HG02678 (cell line): ENCODE data around the gene CDKL5.

Source experiments
- ATAC-seq: cut with Tn5 transposase; IDR thresholded peaks from one replicate; pipeline ENCODE4 v1.9.1; 2021; ENCODE audit warnings: mild to moderate bottlenecking, moderate library complexity; ENCODE audit not compliant: unreplicated experiment

CDKL5 gene

DNA sequence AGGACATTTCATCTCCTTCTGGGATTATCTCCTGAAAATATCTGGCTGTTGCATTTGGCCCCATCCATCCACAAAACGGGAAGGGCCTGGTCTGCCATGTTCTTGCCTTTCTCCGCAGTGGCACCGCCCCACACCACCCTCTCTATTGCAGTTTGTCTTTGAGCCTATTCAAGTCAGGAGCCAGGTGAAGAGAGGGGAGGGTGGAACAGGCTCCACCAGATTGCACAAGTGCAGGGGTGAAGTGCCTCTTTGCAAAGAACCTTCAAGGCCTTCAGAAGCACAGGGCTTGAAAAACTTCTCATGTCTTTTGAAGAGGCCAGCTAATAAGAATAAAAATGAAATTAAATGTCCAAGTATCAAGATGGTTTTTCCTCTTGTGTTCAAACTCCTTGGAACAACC is 217.8 kb downstream of the CDKL5 start:
- no peak for ATAC-seq

DNA sequence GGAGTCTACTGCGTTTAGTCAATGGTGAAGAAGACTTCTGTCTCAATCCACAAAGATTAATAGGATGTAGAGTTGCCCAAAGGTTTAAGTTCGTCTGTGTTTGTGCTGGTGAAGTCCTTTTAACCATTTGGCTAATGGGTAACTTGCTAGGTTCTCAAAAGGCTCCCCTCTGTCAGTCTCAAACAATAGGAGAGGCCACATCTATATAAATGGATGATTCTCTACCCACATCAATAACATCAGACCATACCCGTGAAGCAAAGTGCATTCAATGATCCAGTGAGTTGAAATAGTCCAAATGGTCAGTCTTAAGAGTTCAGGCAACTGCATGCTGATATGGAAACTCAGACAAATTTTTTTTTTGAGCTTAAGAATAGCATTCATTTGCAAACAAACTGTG is 218.4 kb downstream of the CDKL5 start:
- ATAC-seq = no peak

DNA sequence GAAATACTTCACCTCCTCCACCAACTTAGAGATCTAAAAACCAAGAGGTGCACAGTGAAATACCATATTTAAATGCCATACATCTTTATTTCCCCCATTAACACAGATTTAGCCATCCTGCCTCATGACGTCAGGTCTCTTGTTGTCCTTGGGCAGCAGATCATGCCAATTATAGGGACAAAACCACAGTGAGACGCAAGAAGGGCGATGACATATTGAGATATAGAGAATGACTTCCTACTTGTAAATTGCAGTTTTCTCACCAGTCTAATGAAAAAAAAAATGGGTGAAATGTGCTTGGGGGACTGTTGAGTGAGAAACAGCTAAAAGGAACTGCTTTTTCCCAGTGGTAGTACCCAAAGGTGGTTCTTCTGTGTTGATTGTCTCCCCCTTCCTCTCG is 222.2 kb downstream of the CDKL5 start:
- no peak for ATAC-seq

DNA sequence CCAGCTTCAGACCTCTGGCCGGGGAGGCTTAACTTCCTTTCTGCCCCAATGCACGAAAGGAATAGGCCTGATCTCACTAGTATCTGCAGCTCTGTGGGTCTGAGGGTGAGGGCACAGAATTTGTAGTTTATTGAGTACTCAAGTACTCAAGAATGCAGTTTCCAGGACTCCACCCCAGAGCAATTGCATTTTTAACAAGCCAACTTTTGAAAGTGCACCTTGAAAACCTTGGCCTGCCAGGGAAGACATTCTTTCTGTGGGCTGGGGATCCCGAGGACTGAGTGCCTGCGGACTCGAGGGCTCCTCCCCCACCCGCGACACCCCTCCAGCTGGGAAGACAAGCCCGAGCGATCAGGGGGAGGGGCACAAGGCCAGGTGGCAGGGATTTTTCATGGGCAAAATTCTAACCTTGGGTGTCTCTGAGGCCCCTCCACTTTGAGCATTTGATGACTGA is 224.1 kb downstream of the CDKL5 start:
- no peak for ATAC-seq

DNA sequence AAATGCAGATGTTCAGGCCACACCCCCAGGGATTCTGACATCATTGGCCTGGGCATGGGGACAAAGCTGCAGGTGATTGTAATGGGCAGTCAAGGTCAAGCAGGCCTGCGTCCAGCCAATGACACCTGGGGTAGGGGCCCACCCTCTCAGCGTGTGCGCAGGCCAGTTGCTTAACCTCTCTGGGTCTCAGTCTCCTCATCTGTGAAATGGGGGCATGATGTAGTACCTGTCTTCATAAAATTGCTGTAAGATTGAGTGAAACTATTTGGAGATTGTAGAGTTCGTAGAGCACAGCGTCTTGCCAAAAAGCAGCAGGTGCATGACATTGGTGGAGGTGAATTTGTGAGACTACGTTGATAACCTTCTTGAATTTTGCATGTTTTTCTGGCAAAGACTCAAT is 225.3 kb downstream of the CDKL5 start:
- ATAC-seq = no peak

DNA sequence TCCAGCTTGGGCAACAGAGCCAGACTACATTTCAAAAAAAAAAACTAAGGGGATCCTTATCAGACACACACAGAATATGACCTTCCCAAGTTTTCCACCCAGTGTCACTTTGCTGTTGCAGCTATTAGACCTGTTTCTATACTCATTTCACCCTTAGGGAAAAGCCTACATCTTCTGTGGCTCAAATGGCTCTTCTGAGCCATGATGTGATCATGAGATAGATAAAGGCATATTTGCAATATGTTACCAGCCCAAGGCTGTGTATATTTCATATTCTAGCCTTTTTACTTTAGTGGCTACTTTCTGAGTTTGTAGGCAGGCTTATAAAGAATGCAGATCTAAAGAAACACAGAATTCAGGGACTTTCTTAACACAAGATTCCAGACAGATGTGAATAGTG is 227.2 kb downstream of the CDKL5 start:
- ATAC-seq = no peak

DNA sequence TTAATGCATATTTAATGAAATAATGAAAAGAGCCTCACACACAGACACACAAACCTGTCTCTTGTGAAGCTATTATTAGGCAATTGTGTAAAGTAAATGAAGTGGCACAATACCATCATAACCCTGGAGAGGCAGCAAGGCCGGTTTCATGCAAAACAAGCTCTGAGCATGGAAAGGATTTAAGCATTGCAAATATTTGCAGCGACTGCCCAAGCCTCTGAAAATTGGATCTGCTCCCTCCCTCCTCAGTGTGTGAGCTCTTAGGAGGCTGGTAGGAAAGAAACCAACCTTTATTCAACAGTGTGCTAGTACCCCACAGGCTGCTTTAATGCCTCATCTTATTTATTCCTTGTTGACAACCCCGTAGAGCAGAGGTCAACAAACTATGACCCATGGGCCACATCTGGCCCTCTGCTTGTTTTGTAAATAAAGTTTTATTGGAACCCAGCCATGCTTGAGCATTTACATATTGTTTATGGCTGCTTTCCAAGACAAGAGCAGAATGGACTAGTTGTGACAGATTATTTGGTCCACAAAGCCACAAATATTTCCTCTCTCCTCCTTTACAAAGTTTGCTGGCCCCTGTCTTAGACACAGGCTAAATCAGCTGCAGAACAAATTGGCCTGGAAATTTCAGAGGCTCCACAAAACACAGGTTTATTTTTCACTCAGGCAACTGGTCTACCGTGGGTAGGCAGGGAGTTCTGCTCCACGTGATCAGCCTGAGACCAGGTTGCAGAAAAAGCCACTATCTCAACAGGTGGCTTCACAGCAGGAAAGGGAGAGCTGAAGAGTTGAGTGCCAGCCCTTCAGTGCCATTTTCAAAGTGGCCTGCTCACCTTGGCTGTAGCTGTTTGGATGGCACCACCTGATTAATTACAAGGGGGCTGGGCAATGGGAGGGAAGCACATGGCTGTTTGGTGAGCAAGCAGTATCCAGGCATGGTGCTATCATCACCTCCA is 229.7 kb downstream of the CDKL5 start:
- no peak for ATAC-seq

DNA sequence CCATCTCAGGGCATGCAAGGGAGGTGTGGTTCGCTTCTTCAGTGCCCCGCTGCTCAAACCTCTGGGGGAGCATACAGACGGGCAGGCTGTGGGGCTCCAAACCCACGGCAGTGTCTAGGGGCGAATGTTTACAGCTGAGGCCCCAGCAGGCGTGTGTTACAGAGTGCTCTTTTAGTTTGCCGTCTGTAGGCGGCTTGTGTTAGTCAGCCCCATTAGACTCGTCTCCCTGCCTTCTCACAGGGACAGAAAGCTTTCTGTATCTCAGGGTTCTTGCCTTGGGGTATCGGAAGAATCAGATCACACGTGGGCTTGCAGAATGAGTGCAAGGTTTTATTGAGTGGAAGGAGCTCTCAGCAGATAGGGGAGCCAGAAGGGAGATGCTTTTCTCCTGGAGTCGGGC is 235.9 kb downstream of the CDKL5 start:
- ATAC-seq = no peak

DNA sequence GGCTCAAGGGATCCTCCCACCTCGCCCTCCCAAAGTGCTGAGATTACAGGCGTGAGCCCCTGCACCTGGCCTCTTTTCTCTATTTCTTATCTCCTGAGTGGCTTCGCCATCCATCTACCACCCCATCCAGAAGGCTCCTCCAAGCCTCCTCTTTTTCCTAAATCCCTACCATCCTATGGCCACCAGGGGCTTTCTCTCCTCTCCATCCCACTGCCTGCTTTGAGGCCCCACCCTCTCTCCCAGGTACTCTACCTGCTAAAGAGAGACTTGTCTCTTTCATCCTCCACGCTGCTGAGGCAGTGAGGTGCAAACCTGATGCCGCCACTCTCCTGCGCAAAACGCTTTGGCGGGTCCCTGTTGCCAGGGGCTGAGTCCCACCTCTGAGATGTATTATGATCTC is 239.5 kb downstream of the CDKL5 start:
- ATAC-seq = no peak

DNA sequence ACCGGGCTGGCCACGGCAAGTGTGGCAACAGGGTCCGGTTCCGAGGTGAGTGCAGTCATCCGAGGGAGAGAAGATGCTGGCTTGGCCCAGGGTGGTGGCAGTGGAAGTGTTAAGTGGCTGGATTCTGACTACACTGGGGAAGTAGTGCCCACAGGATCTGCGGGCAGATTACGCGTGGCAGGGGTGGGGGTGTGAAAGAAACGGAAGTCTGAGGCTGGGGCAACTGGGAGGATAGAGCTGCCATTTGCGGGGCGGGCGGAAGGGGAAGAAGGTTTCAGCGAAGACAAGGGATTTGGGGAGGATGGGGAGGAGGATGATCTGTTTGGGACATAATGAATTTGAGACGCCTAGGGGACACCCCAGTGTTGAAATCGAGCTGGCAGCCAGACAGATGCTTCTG is 241.2 kb downstream of the CDKL5 start:
- no peak for ATAC-seq

DNA sequence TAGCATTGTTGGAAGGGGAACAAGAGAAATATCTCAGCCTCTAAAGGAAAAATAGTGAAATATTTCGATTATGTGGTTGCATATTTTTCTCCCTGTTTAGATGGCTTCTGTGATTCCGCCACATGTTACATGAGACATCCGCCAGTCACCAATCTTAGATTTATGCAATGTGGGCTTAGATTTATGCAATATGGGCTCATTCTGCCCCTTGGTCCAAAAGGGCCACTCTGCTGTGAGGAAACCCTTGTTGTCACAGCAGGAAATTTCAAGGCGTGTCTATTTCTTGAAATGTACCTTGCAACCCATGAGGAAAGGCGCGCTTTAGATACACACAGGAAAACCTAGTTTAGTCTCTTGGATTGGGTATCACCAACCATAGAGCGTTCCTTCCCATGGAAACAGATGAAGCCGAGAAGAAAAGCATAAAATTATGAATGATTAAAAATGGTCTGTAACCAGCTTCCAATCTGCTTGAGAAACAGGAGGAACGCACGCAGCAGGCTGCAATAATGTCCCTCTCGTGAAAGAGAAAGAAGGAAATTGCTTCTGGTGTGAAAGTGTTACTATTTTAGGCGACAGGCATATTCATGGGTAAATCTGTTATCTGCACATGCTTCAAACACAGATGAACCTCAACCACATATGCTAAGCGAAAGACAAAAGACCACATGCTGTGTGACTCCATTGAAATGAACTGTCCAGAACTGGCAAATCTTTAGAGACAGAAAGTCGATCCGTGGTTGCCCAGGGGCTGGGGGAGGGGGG is 242.8 kb downstream of the CDKL5 start:
- no peak for ATAC-seq

DNA sequence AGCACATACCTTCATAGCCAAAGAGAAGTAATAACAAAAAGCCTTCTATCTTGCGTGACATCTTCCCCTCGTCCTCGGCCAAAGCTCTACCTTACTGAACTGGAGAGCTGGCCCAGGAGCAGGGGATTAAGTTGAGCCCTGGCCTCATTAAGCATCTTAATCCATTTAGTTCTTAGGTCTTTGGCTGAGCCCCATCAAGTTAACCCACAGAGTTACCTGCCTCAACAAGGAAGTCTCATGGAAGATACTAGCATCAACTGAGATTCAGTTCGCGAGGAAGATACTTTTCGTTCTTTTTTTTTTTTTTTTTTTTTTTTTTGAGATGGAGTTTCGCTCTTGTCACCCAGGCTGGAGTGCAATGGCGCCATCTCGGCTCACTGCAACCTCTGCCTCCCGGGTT is 246.6 kb downstream of the CDKL5 start, which contains the start of gene RS1:
Gene RS1 (minus strand): TSS at position 101 of the 400 bp plus-strand sequence. CDS start 40 bp downstream, at position 61.
- ATAC-seq = no peak

DNA sequence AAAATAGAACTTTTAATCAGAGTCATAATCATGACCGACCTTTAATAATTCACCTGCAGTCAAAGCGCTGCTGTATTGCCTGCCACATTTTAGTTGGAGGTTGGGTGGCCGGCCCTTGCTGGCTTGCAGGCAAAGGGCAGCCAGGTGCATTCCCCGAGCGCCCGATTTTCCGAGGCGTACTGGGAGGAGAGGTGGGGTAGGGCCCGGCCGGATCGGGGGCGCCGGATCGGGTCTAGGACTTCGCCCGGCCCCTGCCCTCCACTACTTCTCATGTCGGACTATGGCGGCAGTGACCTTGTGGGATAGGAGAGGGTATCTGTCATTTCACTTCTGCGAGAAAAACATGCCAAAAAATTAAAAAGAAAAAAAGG is 249.0 kb downstream of the CDKL5 start:
- ATAC-seq = peak; percentile 44

DNA sequence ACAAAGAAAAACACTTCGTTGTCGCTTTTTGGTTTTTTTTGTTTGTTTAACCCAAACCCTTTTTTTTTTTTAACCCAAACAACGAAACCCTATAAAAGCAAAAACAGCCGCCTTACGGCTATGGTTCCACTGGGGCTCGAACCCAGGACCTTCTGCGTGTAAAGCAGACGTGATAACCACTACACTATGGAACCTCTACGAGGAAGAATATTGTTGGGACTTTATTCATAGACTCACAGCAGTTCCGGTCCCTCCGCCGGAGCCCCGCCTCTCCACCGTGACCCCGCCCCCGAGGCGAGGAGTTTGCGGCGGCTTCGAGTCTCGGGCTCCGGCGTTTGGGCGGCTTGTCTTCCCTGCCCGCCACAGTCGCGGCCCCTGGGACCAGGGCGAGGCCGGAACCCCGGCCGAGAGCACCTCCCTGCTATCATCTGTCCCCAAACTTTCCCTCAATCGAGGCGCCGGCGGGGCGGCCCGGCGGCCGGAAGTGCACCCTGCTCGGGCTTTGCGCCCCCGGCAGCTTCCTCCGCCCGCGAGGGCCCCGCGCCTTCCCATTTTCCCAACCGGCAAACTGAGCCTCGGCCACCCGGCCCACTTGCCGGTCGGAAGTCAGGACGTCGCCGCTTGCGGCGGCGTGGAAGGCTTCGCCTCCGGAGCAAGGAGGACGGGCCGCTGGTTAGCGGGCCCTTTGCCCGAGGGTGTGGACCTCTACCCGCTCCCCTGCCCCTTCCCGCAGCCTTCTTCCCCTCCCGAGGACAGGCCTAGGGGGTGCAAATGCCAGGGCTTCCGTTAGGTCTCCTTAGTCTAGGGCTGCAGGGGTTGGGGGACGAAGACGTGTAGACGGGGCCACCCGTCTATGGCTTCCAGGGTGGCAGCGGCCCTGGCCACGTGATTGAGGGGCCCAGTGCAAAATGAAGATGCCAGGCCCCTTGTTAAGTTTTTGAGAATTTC is 249.7 kb downstream of the CDKL5 start:
- peak; percentile 80 for ATAC-seq

DNA sequence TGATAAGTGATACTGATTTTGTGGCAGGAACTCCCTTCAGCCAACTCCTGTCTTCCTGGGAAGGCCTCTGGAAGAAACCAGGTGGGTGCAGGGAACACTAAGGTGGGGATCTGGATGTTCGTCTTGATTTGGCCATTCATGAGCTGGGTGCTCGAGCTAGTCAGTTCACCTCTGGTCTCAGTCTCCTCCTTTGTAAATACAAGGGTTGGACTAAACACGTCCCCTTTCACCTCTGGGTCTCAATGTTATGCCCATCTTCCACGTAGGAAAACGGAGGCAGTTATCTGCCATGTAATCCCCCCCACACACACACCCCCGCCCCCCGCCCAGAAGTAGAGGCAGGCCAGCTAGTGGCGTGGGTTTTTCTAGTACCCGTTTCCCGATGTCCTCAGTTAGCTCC is 250.6 kb downstream of the CDKL5 start:
- ATAC-seq = no peak

DNA sequence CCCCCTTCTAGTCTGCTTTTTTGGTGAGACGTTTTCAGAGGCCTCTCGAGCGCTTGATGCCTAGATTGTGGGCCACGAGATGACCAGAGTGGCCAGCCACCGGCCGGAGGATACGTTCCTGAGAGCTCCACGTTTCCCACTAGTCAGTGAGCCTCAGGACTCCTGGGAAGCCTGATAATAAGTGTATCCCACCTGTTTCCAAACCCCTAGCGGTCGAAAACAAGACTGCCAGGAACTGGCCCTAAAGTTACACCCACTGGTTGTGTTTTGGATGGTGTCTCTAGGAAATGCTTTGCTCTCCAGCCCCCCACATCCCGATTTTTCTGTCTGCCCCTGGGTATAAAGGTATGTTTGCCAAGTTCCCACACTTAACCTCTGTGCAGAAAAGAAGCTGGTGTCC is 251.1 kb downstream of the CDKL5 start:
- ATAC-seq = no peak

DNA sequence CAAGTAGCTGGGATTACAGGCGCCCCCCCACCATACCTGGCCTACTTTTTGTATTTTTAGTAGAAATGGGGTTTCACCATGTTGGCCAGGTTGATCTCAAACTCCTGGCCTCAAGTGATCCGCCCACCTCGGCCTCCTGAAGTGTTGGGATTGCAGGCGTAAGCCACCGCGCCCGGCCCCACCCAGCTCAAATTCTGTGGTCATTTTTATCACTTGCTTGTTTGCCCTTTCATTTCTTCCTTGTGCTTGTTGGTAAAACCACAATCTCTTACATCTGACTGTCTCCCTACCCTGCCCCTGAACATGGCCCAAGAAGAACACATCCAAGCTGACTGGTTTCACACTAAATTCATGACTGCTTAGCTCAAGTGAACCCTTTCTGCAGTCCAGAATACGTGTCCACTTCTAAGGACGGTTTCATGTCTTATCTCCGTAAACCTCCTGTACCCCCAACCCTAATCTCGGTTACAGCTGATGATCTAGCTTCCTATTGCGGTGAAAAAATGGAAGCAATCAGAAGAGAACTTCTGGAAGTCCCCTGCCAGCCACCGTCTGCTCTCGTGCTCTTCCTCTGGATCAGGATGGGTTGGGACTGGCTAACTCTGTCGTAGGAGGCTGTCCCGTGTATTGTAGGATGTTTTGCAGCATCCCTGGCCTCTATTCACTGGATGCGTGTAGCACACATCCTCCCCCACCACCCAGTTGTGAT is 251.9 kb downstream of the CDKL5 start:
- ATAC-seq = no peak

DNA sequence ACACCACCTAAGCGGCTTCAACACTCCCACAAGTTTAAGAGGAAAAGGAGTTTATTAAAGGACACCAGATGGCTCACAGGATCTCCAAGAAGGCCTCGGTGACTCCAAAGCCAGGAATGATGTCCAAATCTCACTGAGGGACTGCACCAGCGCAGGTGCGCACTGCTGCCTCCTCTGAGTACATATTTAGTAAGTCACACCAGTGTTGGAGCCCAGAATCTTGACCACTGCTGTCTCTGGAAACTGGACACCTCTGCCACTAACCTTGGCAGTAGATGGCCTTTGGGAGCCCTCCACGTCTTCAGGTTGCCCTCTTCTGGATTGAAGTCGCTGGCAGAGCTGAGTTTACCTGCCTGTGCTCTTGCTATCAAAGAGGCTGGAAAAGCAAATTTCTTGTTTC is 256.6 kb downstream of the CDKL5 start:
- no peak for ATAC-seq

DNA sequence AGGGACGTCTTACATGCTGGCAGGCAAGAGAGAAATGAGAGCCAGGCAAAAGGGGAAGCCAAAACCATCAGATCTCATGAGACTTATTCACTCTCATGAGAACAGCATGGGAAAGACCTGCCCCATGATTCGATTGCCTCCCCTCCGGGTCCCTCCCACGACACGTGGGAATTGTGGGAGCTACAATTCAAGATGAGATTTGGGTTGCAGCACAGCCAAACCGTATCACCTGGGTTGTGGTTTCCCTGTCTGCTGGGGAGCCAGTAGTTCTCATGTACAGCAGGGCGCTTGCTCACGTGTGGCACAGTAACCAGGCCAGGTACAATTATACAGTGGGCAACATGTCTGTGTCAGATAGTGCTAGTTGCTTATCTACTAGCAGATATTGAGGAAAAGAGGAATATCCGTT is 257.6 kb downstream of the CDKL5 start:
- no peak for ATAC-seq

DNA sequence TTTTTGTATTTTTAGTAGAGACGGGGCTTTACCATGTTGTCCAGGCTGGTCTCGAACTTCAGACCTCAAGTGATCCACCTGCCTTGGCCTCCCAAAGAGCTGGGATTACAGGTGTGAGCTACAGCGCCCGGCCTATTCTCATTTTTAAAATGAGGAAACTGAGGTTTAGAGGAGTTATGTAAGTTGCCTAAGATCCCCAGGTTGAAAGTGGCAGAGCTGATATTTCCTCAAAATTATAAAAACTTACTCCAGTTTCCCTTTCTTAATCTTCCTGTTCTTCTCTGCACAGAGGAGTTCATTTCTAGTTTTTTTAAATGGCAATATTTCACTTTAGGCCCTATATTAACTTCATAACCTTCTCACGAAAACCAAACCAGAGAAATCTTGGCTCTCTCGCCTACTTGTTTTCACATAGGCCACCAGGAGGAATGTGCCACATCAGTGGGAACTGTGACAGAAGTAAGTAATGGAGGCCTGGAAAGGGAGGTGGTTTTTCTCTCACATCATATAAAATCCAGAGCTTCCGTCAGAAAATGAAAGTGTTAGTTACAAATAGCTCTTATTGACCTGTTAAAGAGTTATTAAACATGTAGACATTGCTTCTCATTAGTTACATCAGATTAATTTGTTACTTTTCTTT is 262.6 kb downstream of the CDKL5 start:
- ATAC-seq = no peak
